HCT116 (cell line): ENCODE measurements around the gene ZNF274. TPM values are rescaled to one million over a fixed set of nuclear protein-coding genes. Genes with fewer than 3 reads are reported as not detected.

Experiments used
- CEBPB ChIP-seq: IDR thresholded peaks from 2 replicates; pipeline ENCODE4 v1.6.1; 2012; ENCODE audit warnings: low read depth
- EGR1 ChIP-seq: IDR thresholded peaks from 2 replicates; pipeline ENCODE4 v1.6.1; 2012; ENCODE audit warnings: low read depth
- ELF1 ChIP-seq: IDR thresholded peaks from 2 replicates; pipeline ENCODE4 v1.6.1; 2012; ENCODE audit warnings: low read depth, borderline replicate concordance
- EZH2 ChIP-seq: fragments of 200-600 bp; sonication (generic); IDR thresholded peaks from 2 replicates; pipeline ENCODE4 v1.6.1; 2017; ENCODE audit warnings: antibody characterized with exemption, mixed run types
- FOSL1 ChIP-seq: IDR thresholded peaks from 2 replicates; pipeline ENCODE4 v1.6.1; 2012; ENCODE audit warnings: low read depth
- RAD21 ChIP-seq: IDR thresholded peaks from 2 replicates; pipeline ENCODE4 v1.6.1; 2012; ENCODE audit warnings: low read depth, mild to moderate bottlenecking
- REST ChIP-seq: IDR thresholded peaks from 2 replicates; pipeline ENCODE4 v1.6.1; 2012; ENCODE audit warnings: low read depth
- SP1 ChIP-seq: IDR thresholded peaks from 2 replicates; pipeline ENCODE4 v1.6.1; 2012; ENCODE audit warnings: low read depth
- SRF ChIP-seq: IDR thresholded peaks from 2 replicates; pipeline ENCODE4 v1.6.1; 2012; ENCODE audit warnings: low read depth
- TCF7L2 ChIP-seq: IDR thresholded peaks from 2 replicates; pipeline ENCODE4 v1.7.0; 2011; ENCODE audit warnings: borderline replicate concordance, inconsistent platforms; ENCODE audit not compliant: insufficient read depth, insufficient read length; ENCODE audit errors: extremely low read depth
- ZFX ChIP-seq: fragments of 450-650 bp; IDR thresholded peaks from 2 replicates; pipeline ENCODE4 v1.6.1; 2017
- ZNF274 ChIP-seq: fragments of 200-500 bp; sonication (Bioruptor generic); IDR thresholded peaks from 2 replicates; pipeline ENCODE4 v1.6.1; 2014; ENCODE audit warnings: mild to moderate bottlenecking, low read depth, low read length, inconsistent platforms
- total RNA-seq: library from RNA; stranded (reverse); gene quantifications from one replicate; pipeline ENCODE4 v1.2.1, GENCODE V29; 2021; ENCODE audit not compliant: unreplicated experiment
- TF ChIP-seq, protein P1 (sequence below), 3 experiments: fragments of 200-600 bp in 1 of 3; sonication (generic) in 1 of 3; IDR thresholded peaks in 2 of 3; conservative IDR thresholded peaks in 1 of 3; 2 replicates each; pipeline ENCODE4 v1.5.1; 2012 to 2017; ENCODE audit warnings: low read depth in 2 of 3, low read length in 2 of 3, antibody characterized with exemption in 1 of 3, borderline replicate concordance in 1 of 3, control low read depth in 1 of 3, mild to moderate bottlenecking in 1 of 3, mixed read lengths in 1 of 3, mixed run types in 1 of 3, moderate library complexity in 1 of 3; ENCODE audit not compliant: insufficient read depth in 1 of 3

The ZNF274 gene
- total RNA-seq, 1 experiment from 2014 or later = 7.8 TPM

DNA sequence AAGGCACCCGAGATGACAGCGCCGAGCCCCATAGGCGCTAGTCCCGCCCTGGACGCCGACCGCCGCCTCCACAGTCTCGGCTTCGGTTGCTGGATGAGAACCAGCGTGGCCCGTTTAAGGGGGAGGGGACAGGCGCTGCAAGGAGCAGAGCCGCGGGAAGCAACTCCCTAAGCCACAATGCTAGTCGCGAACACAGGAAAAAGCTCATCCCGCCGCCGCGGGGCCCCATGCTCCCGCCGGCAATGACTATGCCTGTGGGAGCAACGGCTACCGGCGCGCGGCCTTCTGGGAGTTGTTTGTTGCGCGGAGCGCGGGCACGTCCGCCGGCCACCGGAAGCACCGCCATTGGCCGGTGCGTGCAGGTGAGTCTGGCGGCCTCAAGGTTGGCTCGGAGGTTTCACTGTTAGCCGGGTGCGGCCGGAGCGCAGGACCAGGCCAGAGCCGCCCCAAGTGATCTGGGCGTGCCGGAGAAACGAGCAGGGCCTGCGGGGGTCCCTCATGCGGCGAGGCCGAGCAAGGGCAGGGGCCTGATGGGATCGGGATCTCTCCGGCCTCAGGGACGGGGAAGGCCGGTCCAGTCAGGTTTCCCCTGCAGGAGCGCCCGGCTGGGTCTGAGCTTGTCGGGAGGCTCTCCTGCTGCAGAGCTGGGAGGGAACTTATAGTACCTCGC is 45.9 kb downstream of the ZNF274 start, which contains the start of gene ZNF544 (continued):
- TF ChIP-seq EZH2 (no peak), ZFX (peak; percentile 93), FOSL1 (no peak), ZNF274 (no peak), CEBPB (no peak), SP1 (no peak), RAD21 (no peak), TCF7L2 (no peak), EGR1 (no peak), REST (no peak), SRF (no peak), ELF1 (no peak; the same call in 1 of the 2 replicates)
- TF ChIP-seq, protein P1, sequence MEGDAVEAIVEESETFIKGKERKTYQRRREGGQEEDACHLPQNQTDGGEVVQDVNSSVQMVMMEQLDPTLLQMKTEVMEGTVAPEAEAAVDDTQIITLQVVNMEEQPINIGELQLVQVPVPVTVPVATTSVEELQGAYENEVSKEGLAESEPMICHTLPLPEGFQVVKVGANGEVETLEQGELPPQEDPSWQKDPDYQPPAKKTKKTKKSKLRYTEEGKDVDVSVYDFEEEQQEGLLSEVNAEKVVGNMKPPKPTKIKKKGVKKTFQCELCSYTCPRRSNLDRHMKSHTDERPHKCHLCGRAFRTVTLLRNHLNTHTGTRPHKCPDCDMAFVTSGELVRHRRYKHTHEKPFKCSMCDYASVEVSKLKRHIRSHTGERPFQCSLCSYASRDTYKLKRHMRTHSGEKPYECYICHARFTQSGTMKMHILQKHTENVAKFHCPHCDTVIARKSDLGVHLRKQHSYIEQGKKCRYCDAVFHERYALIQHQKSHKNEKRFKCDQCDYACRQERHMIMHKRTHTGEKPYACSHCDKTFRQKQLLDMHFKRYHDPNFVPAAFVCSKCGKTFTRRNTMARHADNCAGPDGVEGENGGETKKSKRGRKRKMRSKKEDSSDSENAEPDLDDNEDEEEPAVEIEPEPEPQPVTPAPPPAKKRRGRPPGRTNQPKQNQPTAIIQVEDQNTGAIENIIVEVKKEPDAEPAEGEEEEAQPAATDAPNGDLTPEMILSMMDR (IDR thresholded peaks at IDR 0.05 in 2 of 3, conservative IDR thresholded peaks at IDR 0.05 in 1 of 3; ENCODE audit: borderline replicate concordance in 1 of 3, insufficient read depth in 1 of 3, low read depth in 2 of 3, low read length in 2 of 3) = no peak
